HG03097 (cell line): ENCODE results near the gene MUS81.
"Not testable (repeated sequence)": the region's sequence is repeated elsewhere in the genome, so short reads cannot be mapped to it uniquely, and the experiment has no call there.

ENCODE experiments used
- ATAC-seq: cut with Tn5 transposase; IDR thresholded peaks from one replicate; pipeline ENCODE4 v1.9.1; 2021; ENCODE audit not compliant: unreplicated experiment, low FRiP score

Gene MUS81

GRCh38 chr11:65844231-65844872 is 15.9 kb upstream of the MUS81 start:
- ATAC-seq: no peak

DNA sequence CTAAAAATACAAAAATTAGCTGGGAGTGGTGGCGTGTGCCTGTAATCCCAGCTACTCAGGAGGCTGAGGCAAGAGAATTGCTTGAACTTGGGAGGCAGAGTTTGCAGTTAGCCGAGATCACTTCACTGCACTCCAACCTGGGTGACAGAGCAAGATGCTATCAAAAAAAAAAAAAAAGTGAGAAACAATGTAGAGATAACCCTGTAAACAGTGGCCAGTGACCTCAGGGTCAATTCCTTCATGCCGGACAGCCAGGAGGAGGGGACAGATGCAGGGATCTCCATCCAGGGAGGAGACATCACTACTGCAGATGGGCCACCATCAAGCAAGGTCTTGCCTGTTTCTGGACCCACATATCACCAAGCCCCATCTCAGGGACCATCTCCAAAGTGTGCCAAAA is 12.5 kb upstream of the MUS81 start:
- ATAC-seq: no peak

DNA sequence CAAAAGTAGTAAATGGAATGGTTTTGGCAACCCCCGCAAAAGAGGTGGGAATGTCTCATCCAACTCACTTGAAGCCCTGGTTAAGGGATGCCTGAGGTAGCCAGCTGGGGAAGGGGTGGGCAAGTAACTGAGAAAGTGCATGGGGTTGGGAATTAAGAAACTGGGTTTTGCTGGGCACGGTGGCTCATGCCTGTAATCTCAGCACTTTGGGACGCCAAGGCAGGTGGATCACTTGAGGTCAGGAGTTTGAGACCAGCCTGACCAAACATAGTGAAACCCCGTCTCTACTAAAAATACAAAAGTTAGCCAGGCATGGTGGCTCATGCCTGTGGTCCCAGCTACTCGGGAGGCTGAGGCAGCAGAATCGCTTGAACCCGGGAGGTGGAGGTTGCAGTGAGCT is 11.5 kb upstream of the MUS81 start:
- ATAC-seq: not testable (repeated sequence)

GRCh38 chr11:65849366-65849765 is 10.9 kb upstream of the MUS81 start:
- no peak for ATAC-seq

GRCh38 chr11:65849771-65850216 is 10.4 kb upstream of the MUS81 start:
- ATAC-seq: no peak

DNA sequence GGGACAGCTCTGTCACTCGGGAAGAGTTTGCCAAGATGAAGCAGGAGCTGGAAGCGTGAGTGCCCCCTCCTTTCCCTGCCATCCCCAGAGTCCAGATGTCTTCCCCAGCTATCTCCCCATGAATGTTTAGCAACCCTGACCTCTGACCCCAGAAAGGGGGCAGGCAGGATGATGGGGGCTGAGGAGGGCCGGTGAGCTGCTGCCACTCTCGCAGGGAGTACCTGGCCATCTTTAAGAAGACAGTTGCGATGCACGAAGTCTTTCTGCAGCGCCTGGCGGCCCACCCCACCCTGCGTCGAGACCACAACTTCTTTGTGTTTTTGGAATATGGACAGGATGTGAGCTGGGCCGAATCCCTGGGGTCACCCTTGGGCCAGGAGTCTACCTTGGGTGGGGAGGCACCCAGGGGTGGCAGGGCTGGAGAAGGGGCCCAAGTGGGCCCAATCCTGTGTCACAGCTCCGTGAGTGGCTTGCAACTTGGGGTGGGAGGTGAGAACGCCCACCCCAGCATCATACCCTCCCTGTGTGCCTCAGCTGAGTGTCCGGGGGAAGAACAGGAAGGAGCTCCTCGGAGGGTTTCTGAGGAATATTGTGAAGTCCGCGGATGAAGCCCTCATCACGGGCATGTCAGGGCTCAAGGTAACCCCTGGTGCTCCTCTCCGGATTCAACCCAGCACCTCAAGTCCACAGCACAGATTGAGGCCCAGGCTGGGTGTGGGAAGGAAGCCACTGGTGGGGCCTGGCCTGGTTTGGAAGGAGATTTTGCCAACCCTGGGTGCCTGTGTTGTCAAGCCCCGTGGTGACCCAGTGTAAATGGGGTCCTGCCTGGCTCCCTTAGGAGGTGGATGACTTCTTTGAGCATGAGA is 9.8 kb upstream of the MUS81 start:
- no peak for ATAC-seq

DNA sequence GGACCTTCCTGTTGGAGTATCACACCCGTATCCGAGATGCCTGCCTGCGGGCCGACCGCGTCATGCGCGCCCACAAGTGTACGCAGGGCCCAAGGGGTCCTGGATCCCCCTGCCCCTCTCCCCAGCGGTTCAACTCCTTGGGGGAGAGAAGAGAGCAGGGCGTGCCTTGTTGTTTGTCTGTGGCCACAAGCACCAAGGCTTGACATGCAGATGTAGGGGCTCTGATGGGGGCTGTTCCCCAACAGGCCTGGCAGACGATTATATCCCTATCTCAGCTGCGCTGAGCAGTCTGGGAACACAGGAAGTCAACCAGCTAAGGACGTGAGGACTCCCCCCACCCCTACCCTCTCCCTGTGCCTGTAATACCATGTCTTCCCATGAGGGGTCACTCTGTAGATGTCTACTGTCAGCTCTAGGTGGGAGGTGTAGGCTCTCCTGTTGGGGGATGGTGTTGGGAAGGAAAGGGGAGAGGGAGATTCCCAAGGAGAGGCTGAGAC is 9.1 kb upstream of the MUS81 start:
- ATAC-seq: no peak

- ATAC-seq: no peak
Observed at GRCh38 chr11:65851811-65852507, 8.3 kb upstream of the MUS81 start.

DNA sequence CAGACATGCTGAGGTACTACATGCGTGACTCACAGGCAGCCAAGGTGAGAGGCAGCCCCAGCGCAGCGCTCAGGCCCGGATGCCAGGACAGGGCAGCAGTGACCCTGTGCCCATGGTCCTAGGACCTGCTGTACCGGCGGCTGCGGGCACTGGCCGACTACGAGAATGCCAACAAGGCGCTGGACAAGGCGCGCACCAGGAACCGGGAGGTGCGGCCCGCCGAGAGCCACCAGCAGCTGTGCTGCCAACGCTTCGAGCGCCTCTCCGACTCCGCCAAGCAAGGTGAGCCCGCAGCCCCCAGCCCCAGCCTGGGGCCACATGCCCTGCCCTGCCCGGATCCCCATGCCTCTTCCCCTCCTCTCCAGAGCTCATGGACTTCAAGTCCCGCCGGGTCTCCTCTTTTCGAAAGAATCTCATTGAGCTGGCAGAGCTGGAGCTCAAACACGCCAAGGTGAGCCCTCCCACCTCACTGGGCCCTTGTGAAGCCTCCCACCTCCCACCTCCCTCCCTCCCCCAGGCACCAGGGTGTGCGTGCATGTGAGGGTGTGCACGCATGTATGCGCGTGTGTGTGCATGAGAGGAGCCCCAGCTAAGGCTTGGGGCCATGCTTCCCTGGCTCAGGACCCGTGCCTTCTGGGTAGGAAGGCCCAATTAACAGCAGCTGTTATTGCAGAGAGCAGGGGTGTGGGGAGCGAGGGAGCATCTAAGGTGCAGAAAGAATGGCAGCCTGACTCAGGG is 7.6 kb upstream of the MUS81 start:
- no peak for ATAC-seq

- ATAC-seq: no peak
Observed at GRCh38 chr11:65853246-65853979, 6.8 kb upstream of the MUS81 start.

GRCh38 chr11:65854161-65854592 is 6.1 kb upstream of the MUS81 start:
- no peak for ATAC-seq

GRCh38 chr11:65854852-65855837 is 5.1 kb upstream of the MUS81 start:
- no peak for ATAC-seq

GRCh38 chr11:65855927-65856363 is 4.3 kb upstream of the MUS81 start:
- ATAC-seq: no peak

DNA sequence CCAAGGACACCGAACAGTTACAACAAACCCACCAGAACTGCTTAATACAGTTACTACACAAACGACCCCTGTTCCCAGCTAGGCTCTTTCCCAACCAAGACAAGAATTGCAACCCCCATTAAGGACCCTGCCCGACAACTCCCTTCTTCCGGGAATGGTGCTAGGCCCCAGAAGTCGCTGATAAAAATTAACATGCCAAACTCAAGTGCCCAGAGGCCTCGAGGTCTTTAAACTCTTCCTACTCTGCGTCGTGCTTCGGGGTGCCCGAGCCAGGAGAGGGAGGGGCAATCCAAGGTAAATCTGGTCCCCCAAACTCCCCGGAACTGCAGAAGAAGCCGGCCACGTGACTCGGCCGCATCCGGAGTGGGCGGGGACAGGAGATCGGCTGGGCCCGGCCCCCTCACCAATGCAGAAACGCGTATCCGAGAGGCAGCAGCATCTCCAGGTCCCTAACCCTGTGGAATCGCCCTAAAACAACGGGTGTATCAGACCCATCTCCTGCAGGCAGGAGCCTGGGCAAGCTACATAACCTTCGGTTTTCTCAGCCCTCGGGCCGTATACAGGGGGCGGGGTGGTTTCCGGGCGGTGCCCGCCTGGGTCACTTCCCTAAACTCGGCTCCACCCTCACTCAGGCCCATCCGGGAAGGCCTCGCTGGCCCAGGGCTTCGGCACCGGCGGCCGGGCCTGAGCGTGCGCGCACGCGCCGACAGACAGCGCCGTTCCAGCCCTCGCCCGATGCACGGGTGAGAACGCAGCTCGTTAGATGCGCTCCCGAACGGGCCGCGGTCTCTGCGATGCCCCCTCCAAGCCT is 3.3 kb upstream of the MUS81 start:
- ATAC-seq: peak; percentile 20

- ATAC-seq: peak; percentile 9
Observed at GRCh38 chr11:65857500-65857852, 2.8 kb upstream of the MUS81 start.

DNA sequence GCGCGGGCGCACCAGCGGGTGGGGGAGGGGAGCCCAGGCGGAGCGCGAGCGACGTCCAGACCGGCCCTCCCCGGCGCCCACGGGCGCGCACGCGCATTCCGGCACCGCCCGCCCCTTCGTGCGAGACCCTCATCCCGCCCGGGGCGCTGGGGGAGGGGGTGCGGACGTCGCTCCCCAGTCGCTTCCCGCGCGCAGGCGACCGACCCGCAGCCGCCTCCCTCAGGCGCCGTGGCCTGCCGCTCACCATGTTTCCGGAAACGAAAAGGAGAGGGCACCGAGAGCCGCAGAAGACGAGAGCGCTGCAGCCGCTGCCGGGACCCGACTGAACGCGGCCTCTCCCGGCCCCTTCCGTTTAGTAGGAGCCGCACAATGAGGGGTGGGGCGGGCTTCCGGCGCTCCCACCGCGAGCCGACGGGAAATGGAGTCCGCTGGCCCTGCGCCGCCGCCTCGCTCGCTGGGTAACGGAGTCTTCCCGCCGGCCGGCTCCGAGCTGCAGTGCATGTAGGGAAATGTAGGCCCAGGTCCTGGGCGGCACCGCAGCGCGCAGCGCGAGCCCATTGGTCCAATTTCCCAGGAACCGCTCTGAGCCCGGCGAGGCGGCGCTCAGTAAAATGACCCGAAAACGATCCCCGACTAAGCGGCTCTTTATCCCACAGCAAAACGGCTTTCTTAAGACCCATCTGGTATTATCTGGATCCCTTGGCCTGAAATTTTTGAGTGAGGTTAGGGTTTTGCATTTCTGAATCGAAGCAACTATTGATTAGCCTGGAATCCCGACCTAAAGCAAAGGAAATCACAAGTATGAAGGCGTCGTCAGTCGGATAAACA is 2.2 kb upstream of the MUS81 start, which contains the start of gene CFL1:
CFL1 (minus strand) TSS at position 328 of the 828 bp plus-strand sequence; CDS start at position 247, 81 bp downstream.
- ATAC-seq: peak; percentile 48

GRCh38 chr11:65858681-65859087 is 1.5 kb upstream of the MUS81 start:
- no peak for ATAC-seq
